GM23338 (cell line): Measurements from ENCODE around the gene RTKN. TPM values are rescaled to one million over a fixed set of nuclear protein-coding genes. Genes with fewer than 3 reads are reported as not detected.

ENCODE experiments used
- ATAC-seq: fragments of 200-7000 bp; cut with Tn5 transposase; 3 replicates; pipeline ENCODE4 v1.9.1; 2020
- DNase-seq: peaks from one replicate; pipeline ENCODE4 v3.0.0-alpha.2; 2015; ENCODE audit warnings: low spot score
- H2AFZ ChIP-seq: fragments of 200-600 bp; sonication (generic); 2 replicates; pipeline ENCODE4 v1.8.0; 2016; ENCODE audit warnings: antibody characterized with exemption, mild to moderate bottlenecking, moderate library complexity
- H3F3A ChIP-seq: fragments of 200-600 bp; sonication (generic); replicated peaks from 2 replicates; pipeline ENCODE4 v1.8.0; 2017; ENCODE audit warnings: antibody characterized with exemption, mixed run types, low read depth
- H3K27ac ChIP-seq: fragments of 200-600 bp; sonication (generic); 2 replicates; pipeline ENCODE4 v1.6.1; 2016; ENCODE audit warnings: low read depth
- H3K27me3 ChIP-seq: fragments of 200-600 bp; sonication (generic); 2 replicates; pipeline ENCODE4 v1.8.0; 2016; ENCODE audit warnings: mild to moderate bottlenecking, mixed run types, moderate library complexity; ENCODE audit not compliant: insufficient read depth
- H3K36me3 ChIP-seq: fragments of 200-600 bp; sonication (generic); 2 replicates; pipeline ENCODE4 v1.8.0; 2016; ENCODE audit warnings: mild to moderate bottlenecking; ENCODE audit not compliant: insufficient read depth
- H3K4me1 ChIP-seq: fragments of 200-600 bp; sonication (generic); 2 replicates; pipeline ENCODE4 v1.8.0; 2016; ENCODE audit warnings: mild to moderate bottlenecking, moderate library complexity; ENCODE audit not compliant: insufficient read depth
- H3K4me2 ChIP-seq: fragments of 200-600 bp; sonication (generic); 2 replicates; pipeline ENCODE4 v1.7.1; 2017; ENCODE audit warnings: mixed run types
- H3K4me3 ChIP-seq: fragments of 200-600 bp; sonication (generic); 2 replicates; pipeline ENCODE4 v1.6.1; 2016; ENCODE audit warnings: mixed run types
- H3K79me2 ChIP-seq: fragments of 200-600 bp; sonication (generic); replicated peaks from 2 replicates; pipeline ENCODE4 v1.8.0; 2017; ENCODE audit warnings: mild to moderate bottlenecking; ENCODE audit not compliant: insufficient read depth
- H3K9me2 ChIP-seq: fragments of 200-600 bp; sonication (generic); 2 replicates; pipeline ENCODE4 v1.8.0; 2017; ENCODE audit not compliant: insufficient read depth
- H4K20me1 ChIP-seq: fragments of 200-600 bp; sonication (generic); replicated peaks from 2 replicates; pipeline ENCODE4 v1.8.0; 2017; ENCODE audit warnings: mild to moderate bottlenecking; ENCODE audit not compliant: insufficient read depth
- H3K27ac Mint-ChIP-seq: 2 replicates; pipeline ENCODE4 v1.8.0; 2020; ENCODE audit warnings: inconsistent platforms, mild to moderate bottlenecking, moderate library complexity, mixed read lengths
- H3K27me3 Mint-ChIP-seq: 3 replicates; pipeline ENCODE4 v1.8.0; 2022; ENCODE audit warnings: low read depth, mild to moderate bottlenecking, moderate library complexity, mixed read lengths, inconsistent platforms; ENCODE audit not compliant: insufficient read depth, poor library complexity
- H3K36me3 Mint-ChIP-seq: 3 replicates; pipeline ENCODE4 v1.8.0; 2021; ENCODE audit warnings: low read depth, mild to moderate bottlenecking, inconsistent platforms, moderate library complexity, mixed read lengths
- H3K4me1 Mint-ChIP-seq: 3 replicates; pipeline ENCODE4 v1.8.0; 2020; ENCODE audit warnings: mild to moderate bottlenecking, inconsistent platforms, mixed read lengths
- H3K4me3 Mint-ChIP-seq: 3 replicates; pipeline ENCODE4 v1.8.0; 2021; ENCODE audit warnings: moderate library complexity, mild to moderate bottlenecking, inconsistent platforms, mixed read lengths
- H3K9me3 Mint-ChIP-seq: 3 replicates; pipeline ENCODE4 v1.8.0; 2020; ENCODE audit warnings: moderate library complexity, mild to moderate bottlenecking, inconsistent platforms, mixed read lengths
- CREB1 ChIP-seq: fragments of 250-450 bp; sonication (Bioruptor Pico); IDR thresholded peaks from 2 replicates; pipeline ENCODE4 v1.5.0; 2020; ENCODE audit warnings: low read depth, mild to moderate bottlenecking, moderate library complexity
- EZH2 ChIP-seq: fragments of 200-600 bp; sonication (generic); IDR thresholded peaks from one replicate; pipeline ENCODE4 v1.8.0; 2017; ENCODE audit warnings: antibody characterized with exemption, mild to moderate bottlenecking, low read depth; ENCODE audit not compliant: unreplicated experiment
- EZH2phosphoT487 ChIP-seq: fragments of 200-600 bp; sonication (generic); IDR thresholded peaks from one replicate; pipeline ENCODE4 v1.8.1; 2018; ENCODE audit warnings: antibody characterized with exemption; ENCODE audit not compliant: unreplicated experiment
- JUNB ChIP-seq: IDR thresholded peaks from one replicate; pipeline ENCODE4 v1.6.1; 2016; ENCODE audit warnings: antibody characterized with exemption; ENCODE audit not compliant: unreplicated experiment
- NANOG ChIP-seq: IDR thresholded peaks from 2 replicates; pipeline ENCODE4 v1.6.1; 2016; ENCODE audit warnings: antibody characterized with exemption, borderline replicate concordance
- POLR2AphosphoS5 ChIP-seq: IDR thresholded peaks from 2 replicates; pipeline ENCODE4 v1.6.1; 2016; ENCODE audit warnings: antibody characterized with exemption, low read depth
- STAT1 ChIP-seq: IDR thresholded peaks from one replicate; pipeline ENCODE4 v1.6.1; 2016; ENCODE audit warnings: antibody characterized with exemption; ENCODE audit not compliant: unreplicated experiment
- ZNF114 ChIP-seq: fragments of 250-450 bp; sonication (Bioruptor Pico); IDR thresholded peaks from 2 replicates; pipeline ENCODE4 v1.5.0; 2020; ENCODE audit warnings: mild to moderate bottlenecking, moderate library complexity
- ZNF331 ChIP-seq: fragments of 250-450 bp; sonication (Bioruptor Pico); IDR thresholded peaks from 2 replicates; pipeline ENCODE4 v1.5.0; 2020; ENCODE audit warnings: low read depth, mild to moderate bottlenecking, moderate library complexity
- polyA plus RNA-seq: library from polyadenylated mRNA; unstranded; fragments of >200 nt; fragmentation: Nextera tagmentation; extraction: Ambion mirVana; gene quantifications from 2 replicates; pipeline ENCODE4 v1.2.1, GENCODE V29; 2016
- total RNA-seq: library from RNA; depleted of rRNA; stranded (reverse); fragments of >200 nt; shearing (Covaris generic); gene quantifications from 2 replicates; pipeline ENCODE4 v1.2.3, GENCODE V29; 2014
- TF ChIP-seq, protein P1 (sequence below): IDR thresholded peaks from one replicate; pipeline ENCODE4 v1.6.1; 2018; ENCODE audit warnings: antibody characterized with exemption; ENCODE audit not compliant: unreplicated experiment
- TF ChIP-seq, protein P2 (sequence below): fragments of 250-450 bp; sonication (Bioruptor Pico); IDR thresholded peaks from 2 replicates; pipeline ENCODE4 v1.5.0; 2020; ENCODE audit warnings: mild to moderate bottlenecking, moderate library complexity
- TF ChIP-seq, protein P3 (sequence below): IDR thresholded peaks from 2 replicates; pipeline ENCODE4 v1.6.1; 2016; ENCODE audit warnings: antibody characterized with exemption
- TF ChIP-seq, protein P4 (sequence below), 2 experiments: fragments of 200-600 bp in 1 of 2; sonication (generic) in 1 of 2; conservative IDR thresholded peaks; 2 replicates each; pipeline versions ENCODE4 v1.5.1 to v1.6.1; 2016 to 2017; ENCODE audit warnings: antibody characterized with exemption in 2 of 2, low read depth in 2 of 2, mild to moderate bottlenecking in 2 of 2, moderate library complexity in 1 of 2

The RTKN gene
- total and polyA plus RNA-seq, 2 experiments from 2014 or later, result 24.5 to 50.0 TPM

DNA sequence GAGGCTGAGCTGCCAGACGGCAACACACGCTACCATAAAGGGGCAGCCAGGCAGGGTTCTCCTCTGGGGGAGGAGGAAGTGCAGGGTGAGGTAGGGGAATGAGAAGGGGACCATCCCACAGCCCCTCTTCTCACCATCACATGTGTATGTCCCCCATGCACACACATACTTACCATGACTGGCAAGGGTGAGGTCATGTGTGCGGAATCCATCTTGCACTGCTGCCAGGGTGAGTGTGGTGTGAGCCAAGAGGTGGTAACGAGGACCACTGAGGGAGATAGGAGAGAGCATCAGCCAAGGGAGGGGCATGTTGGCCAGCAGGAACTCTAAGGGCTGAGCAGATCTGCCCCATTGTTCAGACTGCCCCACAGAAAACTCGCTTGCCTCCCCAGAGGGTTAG, 13.1 kb downstream of the RTKN start:
- Histone ChIP-seq H3K9me2 (no peaks in the 10 kb centered on the region), H3K79me2 (peaks cover 4% of the 10 kb centered on the region), H3K4me3 (no peak overlapping the region), H3K36me3 (peaks cover 8% of the 10 kb centered on the region; the same call in 1 of the 2 replicates), H4K20me1 (peaks cover 5% of the 10 kb centered on the region; the same call in 1 of the 2 replicates), H2AFZ (no peak overlapping the region), H3K27ac (no peak overlapping the region), H3F3A (0 out of 2 replicates have a peak, but pooled peaks cover 10% of the 10 kb centered on the region), H3K27me3 (no peaks in the 10 kb centered on the region), H3K4me1 (no peaks in the 10 kb centered on the region), H3K4me2 (no peak overlapping the region)
- H3K27me3 Mint-ChIP-seq, result peaks cover 11% of the 10 kb centered on the region
- no peak overlapping the region for H3K4me3 Mint-ChIP-seq
- TF ChIP-seq, protein P1, sequence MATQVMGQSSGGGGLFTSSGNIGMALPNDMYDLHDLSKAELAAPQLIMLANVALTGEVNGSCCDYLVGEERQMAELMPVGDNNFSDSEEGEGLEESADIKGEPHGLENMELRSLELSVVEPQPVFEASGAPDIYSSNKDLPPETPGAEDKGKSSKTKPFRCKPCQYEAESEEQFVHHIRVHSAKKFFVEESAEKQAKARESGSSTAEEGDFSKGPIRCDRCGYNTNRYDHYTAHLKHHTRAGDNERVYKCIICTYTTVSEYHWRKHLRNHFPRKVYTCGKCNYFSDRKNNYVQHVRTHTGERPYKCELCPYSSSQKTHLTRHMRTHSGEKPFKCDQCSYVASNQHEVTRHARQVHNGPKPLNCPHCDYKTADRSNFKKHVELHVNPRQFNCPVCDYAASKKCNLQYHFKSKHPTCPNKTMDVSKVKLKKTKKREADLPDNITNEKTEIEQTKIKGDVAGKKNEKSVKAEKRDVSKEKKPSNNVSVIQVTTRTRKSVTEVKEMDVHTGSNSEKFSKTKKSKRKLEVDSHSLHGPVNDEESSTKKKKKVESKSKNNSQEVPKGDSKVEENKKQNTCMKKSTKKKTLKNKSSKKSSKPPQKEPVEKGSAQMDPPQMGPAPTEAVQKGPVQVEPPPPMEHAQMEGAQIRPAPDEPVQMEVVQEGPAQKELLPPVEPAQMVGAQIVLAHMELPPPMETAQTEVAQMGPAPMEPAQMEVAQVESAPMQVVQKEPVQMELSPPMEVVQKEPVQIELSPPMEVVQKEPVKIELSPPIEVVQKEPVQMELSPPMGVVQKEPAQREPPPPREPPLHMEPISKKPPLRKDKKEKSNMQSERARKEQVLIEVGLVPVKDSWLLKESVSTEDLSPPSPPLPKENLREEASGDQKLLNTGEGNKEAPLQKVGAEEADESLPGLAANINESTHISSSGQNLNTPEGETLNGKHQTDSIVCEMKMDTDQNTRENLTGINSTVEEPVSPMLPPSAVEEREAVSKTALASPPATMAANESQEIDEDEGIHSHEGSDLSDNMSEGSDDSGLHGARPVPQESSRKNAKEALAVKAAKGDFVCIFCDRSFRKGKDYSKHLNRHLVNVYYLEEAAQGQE, result no peak
- TF ChIP-seq, protein P2, sequence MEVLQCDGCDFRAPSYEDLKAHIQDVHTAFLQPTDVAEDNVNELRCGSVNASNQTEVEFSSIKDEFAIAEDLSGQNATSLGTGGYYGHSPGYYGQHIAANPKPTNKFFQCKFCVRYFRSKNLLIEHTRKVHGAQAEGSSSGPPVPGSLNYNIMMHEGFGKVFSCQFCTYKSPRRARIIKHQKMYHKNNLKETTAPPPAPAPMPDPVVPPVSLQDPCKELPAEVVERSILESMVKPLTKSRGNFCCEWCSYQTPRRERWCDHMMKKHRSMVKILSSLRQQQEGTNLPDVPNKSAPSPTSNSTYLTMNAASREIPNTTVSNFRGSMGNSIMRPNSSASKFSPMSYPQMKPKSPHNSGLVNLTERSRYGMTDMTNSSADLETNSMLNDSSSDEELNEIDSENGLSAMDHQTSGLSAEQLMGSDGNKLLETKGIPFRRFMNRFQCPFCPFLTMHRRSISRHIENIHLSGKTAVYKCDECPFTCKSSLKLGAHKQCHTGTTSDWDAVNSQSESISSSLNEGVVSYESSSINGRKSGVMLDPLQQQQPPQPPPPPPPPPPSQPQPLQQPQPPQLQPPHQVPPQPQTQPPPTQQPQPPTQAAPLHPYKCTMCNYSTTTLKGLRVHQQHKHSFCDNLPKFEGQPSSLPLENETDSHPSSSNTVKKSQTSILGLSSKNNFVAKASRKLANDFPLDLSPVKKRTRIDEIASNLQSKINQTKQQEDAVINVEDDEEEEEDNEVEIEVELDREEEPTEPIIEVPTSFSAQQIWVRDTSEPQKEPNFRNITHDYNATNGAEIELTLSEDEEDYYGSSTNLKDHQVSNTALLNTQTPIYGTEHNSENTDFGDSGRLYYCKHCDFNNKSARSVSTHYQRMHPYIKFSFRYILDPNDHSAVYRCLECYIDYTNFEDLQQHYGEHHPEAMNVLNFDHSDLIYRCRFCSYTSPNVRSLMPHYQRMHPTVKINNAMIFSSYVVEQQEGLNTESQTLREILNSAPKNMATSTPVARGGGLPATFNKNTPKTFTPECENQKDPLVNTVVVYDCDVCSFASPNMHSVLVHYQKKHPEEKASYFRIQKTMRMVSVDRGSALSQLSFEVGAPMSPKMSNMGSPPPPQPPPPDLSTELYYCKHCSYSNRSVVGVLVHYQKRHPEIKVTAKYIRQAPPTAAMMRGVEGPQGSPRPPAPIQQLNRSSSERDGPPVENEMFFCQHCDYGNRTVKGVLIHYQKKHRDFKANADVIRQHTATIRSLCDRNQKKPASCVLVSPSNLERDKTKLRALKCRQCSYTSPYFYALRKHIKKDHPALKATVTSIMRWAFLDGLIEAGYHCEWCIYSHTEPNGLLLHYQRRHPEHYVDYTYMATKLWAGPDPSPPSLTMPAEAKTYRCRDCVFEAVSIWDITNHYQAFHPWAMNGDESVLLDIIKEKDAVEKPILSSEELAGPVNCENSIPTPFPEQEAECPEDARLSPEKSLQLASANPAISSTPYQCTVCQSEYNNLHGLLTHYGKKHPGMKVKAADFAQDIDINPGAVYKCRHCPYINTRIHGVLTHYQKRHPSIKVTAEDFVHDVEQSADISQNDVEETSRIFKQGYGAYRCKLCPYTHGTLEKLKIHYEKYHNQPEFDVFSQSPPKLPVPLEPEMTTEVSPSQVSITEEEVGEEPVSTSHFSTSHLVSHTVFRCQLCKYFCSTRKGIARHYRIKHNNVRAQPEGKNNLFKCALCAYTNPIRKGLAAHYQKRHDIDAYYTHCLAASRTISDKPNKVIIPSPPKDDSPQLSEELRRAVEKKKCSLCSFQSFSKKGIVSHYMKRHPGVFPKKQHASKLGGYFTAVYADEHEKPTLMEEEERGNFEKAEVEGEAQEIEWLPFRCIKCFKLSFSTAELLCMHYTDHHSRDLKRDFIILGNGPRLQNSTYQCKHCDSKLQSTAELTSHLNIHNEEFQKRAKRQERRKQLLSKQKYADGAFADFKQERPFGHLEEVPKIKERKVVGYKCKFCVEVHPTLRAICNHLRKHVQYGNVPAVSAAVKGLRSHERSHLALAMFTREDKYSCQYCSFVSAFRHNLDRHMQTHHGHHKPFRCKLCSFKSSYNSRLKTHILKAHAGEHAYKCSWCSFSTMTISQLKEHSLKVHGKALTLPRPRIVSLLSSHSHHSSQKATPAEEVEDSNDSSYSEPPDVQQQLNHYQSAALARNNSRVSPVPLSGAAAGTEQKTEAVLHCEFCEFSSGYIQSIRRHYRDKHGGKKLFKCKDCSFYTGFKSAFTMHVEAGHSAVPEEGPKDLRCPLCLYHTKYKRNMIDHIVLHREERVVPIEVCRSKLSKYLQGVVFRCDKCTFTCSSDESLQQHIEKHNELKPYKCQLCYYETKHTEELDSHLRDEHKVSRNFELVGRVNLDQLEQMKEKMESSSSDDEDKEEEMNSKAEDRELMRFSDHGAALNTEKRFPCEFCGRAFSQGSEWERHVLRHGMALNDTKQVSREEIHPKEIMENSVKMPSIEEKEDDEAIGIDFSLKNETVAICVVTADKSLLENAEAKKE, result no peak
- TF ChIP-seq, protein P3, sequence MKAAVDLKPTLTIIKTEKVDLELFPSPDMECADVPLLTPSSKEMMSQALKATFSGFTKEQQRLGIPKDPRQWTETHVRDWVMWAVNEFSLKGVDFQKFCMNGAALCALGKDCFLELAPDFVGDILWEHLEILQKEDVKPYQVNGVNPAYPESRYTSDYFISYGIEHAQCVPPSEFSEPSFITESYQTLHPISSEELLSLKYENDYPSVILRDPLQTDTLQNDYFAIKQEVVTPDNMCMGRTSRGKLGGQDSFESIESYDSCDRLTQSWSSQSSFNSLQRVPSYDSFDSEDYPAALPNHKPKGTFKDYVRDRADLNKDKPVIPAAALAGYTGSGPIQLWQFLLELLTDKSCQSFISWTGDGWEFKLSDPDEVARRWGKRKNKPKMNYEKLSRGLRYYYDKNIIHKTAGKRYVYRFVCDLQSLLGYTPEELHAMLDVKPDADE, result no peak
- no peak; the same call in 1 of the 2 replicates for TF ChIP-seq POLR2AphosphoS5
- TF ChIP-seq EZH2, result no peak
- TF ChIP-seq, protein P4, sequence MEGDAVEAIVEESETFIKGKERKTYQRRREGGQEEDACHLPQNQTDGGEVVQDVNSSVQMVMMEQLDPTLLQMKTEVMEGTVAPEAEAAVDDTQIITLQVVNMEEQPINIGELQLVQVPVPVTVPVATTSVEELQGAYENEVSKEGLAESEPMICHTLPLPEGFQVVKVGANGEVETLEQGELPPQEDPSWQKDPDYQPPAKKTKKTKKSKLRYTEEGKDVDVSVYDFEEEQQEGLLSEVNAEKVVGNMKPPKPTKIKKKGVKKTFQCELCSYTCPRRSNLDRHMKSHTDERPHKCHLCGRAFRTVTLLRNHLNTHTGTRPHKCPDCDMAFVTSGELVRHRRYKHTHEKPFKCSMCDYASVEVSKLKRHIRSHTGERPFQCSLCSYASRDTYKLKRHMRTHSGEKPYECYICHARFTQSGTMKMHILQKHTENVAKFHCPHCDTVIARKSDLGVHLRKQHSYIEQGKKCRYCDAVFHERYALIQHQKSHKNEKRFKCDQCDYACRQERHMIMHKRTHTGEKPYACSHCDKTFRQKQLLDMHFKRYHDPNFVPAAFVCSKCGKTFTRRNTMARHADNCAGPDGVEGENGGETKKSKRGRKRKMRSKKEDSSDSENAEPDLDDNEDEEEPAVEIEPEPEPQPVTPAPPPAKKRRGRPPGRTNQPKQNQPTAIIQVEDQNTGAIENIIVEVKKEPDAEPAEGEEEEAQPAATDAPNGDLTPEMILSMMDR (conservative IDR thresholded peaks at IDR 0.05; ENCODE audit: low read depth in 2 of 2), result no peak
- no peak for TF ChIP-seq NANOG
- TF ChIP-seq EZH2phosphoT487, result no peak
- TF ChIP-seq ZNF331 (CRISPR knock-in tag), result no peak
- TF ChIP-seq STAT1, result no peak
- no peak for TF ChIP-seq JUNB
- TF ChIP-seq ZNF114 (CRISPR knock-in tag), result no peak
- TF ChIP-seq CREB1 (CRISPR knock-in tag), result no peak
- H3K27ac Mint-ChIP-seq, result no peak overlapping the region
- no peaks in the 10 kb centered on the region for H3K4me1 Mint-ChIP-seq
- H3K9me3 Mint-ChIP-seq, result no peaks in the 10 kb centered on the region
- ATAC-seq (no peak), DNase-seq (no peak)
- H3K36me3 Mint-ChIP-seq, result peaks cover 75% of the 10 kb centered on the region
